HG03432 (cell line): ENCODE data around the gene MEG3.

ENCODE experiments used
- ATAC-seq: cut with Tn5 transposase; IDR thresholded peaks from one replicate; pipeline ENCODE4 v1.9.1; 2021; ENCODE audit warnings: mild to moderate bottlenecking, moderate library complexity; ENCODE audit not compliant: unreplicated experiment

The MEG3 gene

DNA sequence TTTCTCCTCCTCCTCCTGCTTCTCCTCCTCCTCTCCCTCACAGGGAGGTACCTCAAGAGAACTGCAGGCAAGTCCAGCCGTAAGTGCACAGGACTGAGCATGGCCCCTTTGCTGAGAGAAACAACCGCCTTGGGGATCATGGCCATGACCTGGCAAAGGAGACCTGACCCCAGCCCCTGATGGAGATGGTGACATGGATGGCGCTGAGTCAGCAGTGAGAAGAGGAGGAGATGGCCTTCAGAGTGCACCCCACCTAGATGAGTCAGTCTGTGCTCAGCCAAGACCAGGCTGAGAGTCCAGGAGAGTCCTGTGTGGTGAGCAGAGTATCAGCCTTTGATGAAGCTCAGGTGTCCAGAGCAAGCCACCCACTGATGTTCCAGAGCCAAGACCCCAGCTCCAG lies 36.4 kb downstream of the MEG3 start:
- no peak for ATAC-seq

DNA sequence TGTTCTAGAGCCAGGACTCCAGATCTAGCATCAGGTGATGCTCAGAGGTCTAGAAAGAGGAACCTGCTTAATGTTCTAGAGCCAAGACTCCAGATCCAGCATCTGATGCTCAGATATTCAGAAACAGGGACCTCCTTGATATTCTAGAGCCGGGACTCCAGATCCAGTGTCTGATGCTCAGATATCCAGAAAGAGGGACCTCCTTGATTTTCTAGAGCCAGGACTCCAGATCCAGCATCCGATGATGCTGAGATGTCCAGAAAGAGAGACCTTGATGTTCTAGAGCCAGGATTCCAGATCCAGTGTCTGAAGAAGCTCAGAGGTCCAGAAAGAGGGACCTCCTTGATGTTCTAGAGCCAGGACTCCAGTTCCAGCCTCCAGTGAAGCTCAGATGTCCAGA lies 36.9 kb downstream of the MEG3 start:
- no peak for ATAC-seq

DNA sequence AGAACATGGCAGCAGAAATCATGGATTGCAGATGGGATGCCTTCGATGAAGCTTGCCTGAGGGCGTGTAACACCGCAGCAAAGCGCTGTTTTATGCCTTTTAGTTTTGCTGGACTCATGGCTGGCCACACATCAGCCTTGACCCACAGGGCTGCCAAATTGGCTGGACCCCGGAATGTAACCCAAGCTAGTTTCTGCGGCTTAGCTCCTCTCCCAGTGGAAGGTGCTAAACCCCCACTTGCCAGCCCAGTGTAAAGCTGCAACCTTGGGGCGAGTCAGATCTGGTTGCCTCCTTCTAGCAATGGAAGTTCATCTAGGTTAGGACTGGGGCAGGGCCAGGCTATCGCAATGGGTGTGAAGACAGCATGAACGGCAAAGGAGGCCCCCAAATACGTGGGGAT lies 38.3 kb downstream of the MEG3 start:
- no peak for ATAC-seq

DNA sequence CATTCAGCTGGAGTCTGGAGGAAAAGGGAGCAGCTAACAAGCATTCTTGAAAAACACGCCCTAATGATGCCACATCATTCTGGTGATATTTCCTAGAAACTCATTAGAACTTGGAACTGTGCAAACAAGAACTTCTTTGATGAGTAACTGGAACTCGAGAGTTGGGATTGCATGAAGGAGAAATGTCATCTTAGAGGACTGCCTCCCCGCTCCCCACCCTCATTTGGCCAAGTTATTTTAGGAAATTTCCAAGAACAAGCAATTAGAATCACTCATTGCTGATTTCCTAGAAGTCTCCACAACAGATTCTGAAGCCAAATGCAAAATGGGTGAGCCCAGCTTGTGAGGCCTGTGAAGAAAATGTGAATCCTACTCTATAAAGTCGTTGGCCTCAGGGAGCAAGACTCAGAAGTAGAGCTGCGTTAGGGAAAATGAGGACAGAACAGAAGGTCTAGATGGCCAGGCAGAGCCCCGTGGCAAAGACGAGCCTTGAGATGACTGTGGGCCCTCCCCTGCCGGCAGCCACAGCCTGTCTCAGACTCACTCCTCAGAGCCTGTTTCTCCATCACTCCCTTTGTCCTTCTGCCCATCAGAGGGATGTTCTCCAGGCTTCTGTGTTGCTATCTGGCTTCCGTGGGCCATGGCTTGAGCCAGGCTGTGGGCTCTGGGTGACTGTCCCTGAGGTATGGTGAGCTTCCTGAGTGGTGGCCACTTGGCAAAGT lies 39.2 kb downstream of the MEG3 start:
- no peak for ATAC-seq

DNA sequence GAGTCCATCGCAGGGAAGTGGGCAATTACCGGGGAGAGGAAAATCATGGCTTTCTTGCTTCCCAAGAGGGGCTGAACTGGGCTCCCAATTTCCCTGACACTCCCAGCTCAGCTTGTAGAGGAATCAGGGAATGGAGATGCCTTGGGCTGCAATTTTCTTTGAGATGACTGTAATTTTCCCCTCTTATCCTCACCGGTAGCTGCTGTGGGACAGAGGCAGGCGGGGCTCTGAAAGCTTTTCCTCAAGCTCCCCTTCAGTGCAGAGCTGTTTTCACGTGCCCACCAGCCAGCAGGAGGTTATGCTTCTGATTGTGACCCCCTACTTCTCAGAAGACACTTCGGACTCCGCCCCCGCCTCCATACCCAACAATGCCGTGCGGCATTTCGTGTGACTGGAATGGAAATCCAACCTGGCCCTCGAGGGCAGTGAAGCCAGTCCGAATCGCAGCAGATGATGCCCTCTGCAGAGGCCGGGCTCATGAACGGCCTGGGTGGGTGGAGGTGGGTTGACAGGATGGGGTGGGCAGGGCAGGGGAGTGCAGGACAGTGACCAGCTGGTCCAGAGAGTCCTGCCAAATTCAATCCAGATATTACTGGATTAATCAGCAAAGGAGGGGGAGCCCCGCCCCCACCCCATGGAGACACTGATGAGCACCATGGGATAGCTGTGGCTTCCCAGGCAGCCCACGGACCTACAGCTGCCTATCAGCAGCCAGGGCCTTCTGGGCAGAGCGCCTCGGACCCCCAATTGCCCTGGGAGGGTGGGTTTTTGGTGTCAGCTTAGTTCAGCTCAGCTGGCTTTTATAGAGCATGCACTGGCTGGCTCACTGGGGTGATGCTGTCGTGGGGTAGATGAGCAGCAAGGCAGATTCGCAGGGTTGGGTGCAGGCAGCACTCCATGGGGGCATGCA lies 40.0 kb downstream of the MEG3 start:
- no peak for ATAC-seq

DNA sequence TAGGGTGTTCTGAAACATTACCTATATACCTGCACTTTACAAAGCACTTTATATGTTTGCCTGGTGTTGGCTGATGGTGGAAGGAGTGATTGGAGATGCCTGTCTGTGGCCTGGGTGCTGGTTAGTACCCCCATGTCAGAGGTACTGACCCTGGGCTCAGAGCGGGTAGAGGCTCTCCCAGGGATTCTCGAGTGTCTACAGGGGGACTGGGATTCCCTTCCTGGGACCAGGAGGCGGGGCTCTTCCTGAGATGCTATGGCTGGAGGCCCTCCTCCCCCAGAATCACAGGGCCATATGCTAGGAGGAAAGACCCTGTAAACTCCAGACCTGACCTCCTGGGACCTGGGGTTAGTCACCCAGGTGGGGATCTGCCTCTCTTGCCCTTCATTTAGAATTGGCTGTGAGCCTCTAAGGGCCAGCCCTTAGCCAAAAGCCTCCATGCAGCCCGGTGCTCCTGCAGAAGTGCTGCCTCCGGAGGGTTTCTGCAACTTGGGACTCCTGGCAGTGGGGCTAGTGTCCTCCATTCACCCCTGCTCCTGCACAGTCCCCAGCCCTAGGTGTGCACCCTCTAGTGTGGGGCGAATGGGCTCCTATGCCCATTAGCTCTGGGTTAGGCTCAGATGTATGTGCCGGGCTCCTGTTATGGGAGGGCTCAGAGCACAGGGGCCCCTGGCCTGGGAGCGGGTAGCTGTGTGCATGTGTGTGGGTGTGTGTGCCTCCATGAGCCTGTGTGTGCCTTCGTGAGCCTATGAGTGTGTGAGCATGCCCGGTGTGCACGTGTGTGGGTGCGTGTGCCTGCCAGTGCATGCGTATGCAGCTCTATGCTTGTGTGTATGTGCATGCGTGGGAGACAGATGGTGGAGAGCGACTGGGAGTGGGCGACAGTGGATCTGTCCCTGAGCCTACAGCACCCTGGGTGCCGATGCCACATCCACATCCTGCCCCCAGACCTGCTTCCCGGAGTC lies 41.0 kb downstream of the MEG3 start:
- ATAC-seq, result no peak

DNA sequence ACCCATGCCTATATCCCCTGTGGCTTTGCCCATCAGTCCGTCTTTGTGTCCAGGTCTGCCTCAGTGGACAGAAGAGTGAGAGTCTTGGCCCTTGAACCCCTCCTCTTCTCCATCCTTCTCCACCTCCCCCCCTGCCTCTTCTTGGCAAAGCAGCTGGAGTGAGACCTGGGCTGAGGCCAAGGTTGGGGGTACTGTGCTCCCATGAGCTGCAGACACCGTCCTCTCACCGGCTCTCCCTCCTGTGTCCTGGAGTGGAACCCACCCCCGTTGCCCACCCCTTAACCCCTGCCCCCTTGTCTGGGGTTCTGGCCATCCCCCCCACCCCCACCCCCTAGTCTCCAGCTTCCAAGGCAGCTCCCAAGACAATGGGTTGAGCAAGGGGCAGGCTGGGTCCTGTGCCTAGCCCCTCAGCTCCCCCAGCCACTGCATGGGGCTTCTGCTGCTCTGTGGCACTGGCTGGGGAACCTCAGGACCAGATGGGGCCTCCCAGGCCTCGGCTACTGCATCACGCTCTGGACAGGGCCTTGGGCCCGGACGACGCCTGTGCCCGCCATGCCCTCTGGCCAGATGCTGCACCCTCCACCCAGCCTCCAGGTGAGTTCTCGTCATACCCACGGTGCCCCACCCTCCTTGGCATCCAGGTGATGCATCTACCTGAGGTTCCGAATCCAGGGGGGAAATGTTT lies 41.9 kb downstream of the MEG3 start:
- no peak for ATAC-seq

DNA sequence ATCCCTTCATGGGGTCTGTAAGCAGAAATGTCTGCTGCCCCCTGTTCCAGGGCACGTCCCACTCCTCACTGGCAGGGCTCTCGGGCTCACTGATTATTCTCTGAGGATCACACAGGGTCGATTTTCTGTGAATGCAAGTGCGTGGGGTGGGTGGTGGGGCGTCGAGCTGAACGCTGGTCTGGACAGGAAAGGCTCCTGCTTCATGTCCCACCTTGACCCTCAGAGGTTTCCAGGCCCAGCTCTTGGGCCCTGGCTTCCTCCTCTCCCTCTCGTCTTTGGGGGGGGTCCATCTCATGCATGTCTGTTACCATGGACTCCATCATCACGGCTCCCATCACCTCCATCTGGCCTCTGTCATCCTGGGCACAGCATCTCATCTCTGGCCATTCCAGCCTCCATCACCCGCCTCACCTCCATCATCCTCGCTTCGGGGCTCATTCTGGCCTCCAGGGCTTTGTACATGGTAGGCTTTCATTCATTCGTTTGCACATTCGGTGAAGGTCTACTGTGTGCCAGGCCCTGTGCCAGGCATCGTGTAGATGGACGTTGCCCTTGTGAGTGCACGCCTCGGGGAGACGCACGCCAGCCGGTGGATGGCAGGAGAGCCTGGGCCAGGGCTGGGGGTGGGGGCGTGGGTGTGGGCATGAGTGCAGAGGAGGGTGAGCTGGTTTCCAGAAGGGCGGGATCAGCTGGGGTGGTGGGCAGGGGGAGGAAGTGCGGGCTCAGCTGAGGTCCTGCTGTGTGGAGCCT lies 42.9 kb downstream of the MEG3 start:
- no peak for ATAC-seq

DNA sequence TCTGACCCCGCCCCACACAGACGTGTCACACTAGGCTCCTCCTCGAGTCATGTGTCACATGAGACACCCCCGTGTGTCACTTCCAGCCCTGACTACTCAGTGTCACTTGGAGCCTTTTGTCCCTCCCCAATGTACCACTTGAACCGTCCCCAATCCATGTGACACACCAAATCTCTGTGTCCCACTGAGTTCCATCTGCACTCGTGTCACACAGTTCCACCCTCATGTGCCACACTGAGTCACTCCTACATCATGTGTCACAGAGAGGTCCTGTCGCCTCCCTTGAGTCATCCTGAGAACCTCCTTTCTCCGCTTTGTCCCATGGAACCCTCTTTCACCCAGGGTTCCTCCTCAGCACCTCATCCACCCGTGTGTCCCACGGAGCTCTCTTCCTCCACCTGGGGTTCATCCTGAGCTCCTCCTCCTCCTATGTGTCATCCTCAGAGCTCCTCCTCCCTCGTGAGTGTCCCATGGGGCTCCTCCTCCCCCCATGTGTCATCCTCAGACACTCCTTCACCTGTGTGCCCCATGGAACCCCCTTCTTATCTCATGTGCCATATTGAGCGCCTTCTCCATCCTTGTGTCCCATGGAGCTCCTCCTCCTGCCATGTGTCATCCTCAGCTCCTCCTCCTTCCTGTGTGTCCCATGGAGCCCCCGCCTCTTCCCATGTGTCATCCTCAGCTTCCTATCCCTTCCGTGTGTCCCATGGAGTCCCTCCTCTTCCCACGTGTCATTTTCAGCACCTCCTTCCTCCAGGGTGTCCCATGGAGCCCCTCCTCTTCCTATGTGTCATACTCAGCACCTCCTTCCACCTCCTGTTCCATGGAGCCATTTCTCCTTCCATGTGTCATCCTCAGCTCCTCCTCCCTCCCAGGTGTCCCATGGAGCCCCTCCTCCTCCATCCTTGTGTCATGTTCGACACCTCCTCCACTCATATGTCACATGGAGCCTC lies 45.6 kb downstream of the MEG3 start:
- no peak for ATAC-seq

DNA sequence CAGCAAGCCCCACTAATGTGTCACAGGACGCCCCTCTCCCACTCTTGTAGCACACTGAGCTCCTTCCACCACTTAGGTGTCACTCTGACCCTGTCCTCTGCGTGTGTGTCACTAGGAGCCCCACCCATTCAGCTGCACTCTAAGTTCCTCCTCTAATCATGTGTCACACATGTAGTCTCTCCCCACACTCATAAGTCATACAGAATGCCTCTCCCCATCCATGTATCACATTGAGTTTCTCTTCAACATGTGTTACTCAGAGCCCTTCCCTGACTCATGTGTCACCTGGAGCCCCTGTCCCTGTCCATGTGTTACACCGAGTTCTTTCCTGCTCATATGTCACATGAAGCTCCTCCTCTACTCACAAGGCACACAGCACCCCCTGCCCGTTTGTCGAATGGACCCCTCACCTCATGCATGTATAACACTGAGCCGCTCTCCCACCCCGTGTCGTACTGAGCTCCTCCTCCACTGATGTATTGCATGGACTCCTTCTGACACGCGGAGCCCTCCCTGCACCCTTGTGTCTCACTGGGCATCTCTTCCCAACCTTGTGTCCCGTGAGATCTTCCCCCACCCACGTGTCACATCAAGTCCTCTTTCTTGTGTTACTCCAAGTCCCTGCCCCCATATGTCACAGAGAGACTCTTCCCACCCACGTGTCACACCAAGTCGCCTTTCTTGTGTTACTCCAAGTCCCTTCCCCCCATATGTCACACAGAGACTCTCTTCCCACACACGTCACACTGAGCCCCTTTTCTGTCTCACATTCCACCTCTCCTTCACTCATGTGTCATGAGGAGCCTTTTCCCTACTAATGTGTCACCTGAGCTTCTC lies 46.6 kb downstream of the MEG3 start:
- ATAC-seq, result no peak

DNA sequence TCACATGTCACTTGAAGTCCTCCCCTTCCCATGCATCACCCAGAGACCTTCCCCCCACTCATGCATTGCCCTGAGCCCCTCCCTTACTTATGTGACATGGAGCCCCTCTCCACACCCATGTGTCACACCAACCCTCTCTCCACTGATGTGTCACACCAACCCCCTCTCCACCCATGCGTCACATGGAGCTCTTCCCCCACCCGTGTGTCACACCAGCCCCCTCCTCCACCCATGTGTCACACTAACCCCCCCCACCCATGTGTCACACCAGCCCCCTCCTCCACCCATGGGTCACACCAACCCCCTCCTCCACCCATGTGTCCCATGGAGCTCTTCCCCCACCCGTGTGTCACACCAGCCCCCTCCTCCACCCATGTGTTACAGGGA lies 47.2 kb downstream of the MEG3 start:
- no peak for ATAC-seq

DNA sequence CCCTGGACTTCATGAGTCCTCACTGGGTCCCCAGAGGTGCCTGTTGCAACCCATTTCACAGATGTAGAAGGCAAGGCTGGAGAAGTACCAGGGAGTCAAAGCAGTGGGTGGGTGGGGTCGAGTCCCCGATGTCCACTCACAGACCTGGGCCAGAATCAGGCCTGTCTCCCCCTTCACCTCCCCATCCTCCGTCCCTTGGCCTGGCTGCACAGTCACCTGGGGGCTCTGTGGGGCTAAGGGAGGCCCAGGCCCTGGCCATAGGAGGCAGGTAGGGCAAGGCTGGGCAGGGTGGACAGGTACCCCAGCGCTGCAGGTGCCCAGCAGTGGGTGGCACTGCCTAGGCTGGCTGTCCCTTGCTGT lies 48.1 kb downstream of the MEG3 start:
- no peak for ATAC-seq

DNA sequence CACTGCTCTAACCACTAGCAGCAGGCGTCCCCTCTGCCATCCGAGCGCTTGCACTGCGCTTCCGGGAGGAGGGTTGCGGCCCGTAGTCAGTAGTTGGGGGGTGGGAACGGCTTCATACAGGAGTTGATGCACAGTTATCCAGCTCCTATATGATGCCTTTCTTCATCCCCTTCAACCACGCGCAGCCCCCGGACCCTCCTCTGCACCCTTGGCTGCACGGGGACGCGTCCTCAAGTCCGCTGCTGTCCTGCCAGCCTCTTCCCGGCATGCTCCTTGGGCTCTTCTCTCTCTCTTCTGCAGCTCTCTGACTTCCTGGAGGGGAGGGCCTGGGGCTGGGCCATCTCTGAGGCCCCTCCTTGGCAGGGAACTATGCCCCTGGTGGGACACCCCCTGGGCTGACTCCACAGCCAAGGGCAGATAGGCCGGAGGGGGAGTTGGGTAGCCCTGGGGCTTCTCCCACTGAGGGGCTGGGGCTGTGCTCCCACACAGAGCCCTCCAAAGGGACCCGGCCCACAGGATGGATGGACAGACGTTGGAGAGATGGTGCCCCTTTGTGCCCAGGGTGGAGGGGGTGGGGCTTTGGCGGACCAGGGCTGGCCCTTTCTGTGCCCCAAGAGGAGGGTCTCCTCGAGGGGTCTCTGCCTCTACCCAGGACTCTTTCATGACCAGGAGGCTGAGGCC lies 48.6 kb downstream of the MEG3 start:
- no peak for ATAC-seq

DNA sequence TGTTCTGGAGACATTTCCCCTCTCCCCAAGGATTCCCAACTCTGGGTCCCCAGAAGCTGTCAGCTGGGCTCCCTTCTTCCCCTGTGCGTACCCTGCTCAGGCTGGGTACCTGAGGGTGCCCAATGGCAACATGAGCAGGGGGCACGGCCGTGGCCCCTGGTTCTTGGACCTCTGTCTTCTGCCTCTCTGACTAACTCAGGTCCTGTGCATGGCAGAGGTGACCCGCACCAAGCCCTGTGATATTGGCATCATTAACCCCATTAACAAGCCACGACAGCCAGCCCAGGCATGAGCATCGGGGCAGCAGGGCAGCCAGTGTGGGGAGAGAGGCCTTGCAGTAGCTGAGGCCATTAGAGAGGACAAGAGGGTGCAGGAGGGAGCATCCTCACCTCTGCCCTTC lies 49.2 kb downstream of the MEG3 start:
- no peak for ATAC-seq

DNA sequence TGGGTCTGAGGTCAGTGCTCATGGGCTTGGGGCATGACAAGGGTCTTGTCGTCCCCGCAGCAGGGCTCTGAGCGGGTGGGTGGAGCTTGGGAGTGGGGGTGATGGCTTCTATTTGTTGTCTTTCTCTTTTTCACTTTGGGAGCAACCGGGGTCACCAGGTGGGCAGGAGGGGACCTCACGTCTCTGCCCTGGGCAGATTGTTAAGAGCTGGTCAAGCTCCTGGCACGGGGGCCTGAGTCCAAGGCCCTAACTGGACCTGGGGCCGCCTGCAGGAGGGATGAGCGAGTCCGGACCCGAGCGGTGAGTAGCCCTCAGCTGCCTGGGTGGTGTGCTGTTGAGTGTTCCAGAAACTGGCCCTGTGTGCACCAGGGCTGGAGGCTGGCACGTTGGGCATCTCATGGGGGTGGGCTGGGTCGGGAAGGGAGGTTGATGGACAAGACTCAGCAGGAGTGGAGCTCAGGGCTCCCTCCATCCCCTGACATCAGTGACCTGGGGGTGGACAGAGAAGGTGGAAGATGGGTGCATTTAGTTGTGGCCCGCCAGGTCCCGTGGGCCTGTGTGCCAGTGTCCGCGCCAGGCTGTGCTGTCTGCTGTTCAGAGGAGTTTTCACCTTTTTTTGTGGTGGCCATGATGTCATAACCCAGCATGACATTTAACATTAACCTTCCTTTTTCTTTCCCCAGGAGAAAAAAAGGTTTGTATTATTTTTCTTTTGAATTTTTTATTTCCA lies 50.1 kb downstream of the MEG3 start:
- no peak for ATAC-seq

DNA sequence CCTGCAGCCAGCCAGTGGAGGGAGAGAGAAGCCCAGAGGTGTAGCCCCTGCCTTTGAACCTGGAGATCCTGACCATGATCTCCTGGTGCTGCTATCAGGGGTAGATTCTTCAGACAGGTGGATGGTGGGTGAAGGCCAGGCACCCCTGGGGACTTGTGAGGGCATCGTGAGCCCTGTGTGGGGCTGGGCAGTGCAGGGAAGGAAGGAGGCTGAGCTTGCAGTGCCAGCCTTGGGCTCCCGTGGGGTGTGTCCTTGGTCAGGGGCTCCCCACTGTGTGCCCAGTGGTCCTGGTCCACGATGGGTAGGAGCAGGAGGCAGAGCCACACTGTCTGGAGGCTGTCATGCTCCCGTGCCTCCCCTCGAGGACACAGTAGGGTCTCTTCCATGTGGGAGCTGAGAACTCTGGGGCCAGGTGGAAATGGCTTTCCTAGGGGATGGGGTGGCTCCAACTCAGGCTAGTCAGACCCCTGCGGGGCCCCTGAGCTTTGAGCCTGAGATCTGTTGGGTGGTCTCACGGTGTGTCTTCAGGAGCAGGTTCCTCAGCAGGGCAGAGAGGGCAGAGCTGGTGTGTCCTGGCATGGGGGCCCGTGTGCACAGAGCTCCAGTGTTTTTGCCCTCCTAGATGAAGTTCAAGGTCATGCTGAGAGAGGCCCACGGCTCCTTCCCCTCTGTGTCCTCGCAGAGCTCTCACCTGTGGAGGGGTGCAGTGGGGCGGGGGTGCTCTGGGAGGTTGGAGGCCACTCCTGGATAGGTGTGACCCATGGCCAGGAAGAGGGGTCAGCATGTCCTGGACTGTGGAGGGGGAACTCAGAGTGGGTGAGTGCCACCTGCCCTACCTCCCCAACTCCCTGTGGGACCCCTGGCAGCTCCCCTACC lies 52.6 kb downstream of the MEG3 start:
- ATAC-seq, result no peak
